H1 (cell line): ENCODE measurements around the gene MCAT. TPM values are rescaled to one million over a fixed set of nuclear protein-coding genes. Genes with fewer than 3 reads are reported as not detected.

Experiments used
- CTCF ChIP-seq, 3 experiments: IDR thresholded peaks; 1 replicate in 2 of 3; 2 replicates in 1 of 3; pipeline versions ENCODE4 v1.5.1 to v1.6.1; 2011; ENCODE audit warnings: low read length in 3 of 3, mild to moderate bottlenecking in 3 of 3, inconsistent platforms in 2 of 3, low read depth in 1 of 3, moderate library complexity in 1 of 3; ENCODE audit not compliant: insufficient read depth in 1 of 3; ENCODE audit errors: control extremely low read depth in 1 of 3
- polyA plus RNA-seq, 7 experiments: library from polyadenylated mRNA; depleted of rRNA in 3 of 7; stranded (reverse) in 5 of 7; unstranded in 2 of 7; fragments of >200 nt in 5 of 7; fragments of 200-250 nt in 2 of 7; gene quantifications; 1 replicate in 5 of 7; 2 replicates in 1 of 7; 4 replicates in 1 of 7; pipeline versions ENCODE4 v1.2.1 to v1.2.3, GENCODE V29; 2011 to 2013; ENCODE audit warnings: missing spikeins in 2 of 7, mixed read lengths in 2 of 7
- total RNA-seq: library from RNA; stranded (reverse); fragmentation: NEBNext Ultra II Directional; extraction: Animal tissue kit (Norgen Biotek cat#: 25700); gene quantifications from 2 replicates; pipeline ENCODE4 v1.2.1, GENCODE V29; 2021

Gene MCAT
- total and polyA plus RNA-seq, 2 of the 8 experiments (the other 6 are each of a cell fraction or from before 2014, with no cell fraction given), result 15.8 to 17.4 TPM

DNA sequence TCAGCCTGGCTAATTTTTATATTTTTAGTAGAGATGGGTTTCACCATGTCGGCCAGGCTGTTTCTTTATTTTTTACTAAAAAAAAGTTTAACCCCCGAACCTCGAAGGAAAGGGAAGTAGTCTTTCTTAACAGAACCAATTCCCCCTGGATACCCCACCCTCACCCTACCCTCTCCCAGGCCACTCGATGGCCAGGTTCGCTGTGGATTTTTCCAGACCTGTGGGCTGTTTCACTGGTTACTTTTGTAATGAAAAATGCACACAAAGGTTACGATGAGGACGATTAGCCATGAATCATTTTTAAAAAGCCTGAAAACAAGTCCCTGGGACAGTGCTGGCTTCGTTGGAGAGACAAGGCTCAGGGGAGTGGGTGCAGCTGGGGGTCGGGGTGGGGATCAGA, 10.7 kb upstream of the MCAT start (continued):
- no peak for TF ChIP-seq CTCF (IDR thresholded peaks at IDR 0.05; ENCODE audit: control extremely low read depth in 1 of 3, insufficient read depth in 1 of 3, low read depth in 1 of 3, low read length in 3 of 3)
